GM18867 (cell line): ENCODE results near the gene NSDHL.
"Not testable (repeated sequence)": the region's sequence is repeated elsewhere in the genome, so short reads cannot be mapped to it uniquely, and the experiment has no call there.

ENCODE experiments used
- ATAC-seq: cut with Tn5 transposase; IDR thresholded peaks from one replicate; pipeline ENCODE4 v1.9.1; 2021; ENCODE audit warnings: mild to moderate bottlenecking, moderate library complexity; ENCODE audit not compliant: unreplicated experiment

Gene NSDHL

GRCh38 chrX:152830312-152831305 is at the start of gene NSDHL, which contains the start of gene CETN2:
NSDHL (plus strand) TSS chrX:152831063; CDS start chrX:152846325, 15,262 bp downstream.
CETN2 (minus strand) TSS chrX:152830757; CDS start chrX:152830710, 47 bp downstream.
- peak; percentile 99 for ATAC-seq

GRCh38 chrX:152787062-152787461 is 43.8 kb upstream of the NSDHL start:
- ATAC-seq, result peak; percentile 94

DNA sequence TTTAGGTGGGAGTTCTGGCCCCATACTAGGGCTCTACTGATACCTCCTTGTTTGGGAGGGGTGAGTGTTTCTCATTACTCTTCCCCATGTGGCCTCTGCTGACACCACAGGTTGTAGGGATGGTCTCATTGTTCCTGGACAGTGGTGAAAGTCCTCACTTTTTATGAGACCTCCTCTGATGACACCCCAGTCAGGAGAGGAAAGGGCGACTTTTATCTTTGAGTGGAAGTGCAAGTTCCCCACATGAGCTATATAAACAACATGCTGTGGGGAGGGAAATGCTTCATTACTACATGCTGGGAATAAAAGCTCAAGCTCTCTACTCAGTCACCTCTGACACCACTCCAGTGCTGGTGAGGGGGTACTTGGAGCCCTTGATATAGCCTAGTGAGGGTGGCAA is 31.9 kb upstream of the NSDHL start:
- no peak for ATAC-seq

DNA sequence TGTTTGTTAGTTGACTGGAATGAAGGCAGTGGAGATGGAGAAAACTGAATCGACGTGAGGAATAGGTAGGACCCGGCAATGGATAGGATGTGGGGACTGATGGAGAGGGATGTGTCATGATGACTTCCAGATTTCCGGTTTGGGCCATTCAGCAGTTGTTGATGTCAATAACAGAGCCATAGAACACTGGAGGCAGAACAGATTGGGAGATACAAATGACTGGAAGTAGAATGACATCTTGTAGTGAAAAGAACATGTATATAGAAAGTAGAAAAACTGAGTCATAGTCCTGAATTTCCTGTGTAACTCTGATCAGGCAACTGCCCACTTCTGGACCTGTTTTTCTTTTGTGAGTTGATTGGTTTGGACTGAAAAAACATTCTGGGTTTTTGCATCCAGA is 24.8 kb upstream of the NSDHL start:
- no peak for ATAC-seq

- no peak for ATAC-seq
Observed at GRCh38 chrX:152810403-152810802, 20.5 kb upstream of the NSDHL start.

DNA sequence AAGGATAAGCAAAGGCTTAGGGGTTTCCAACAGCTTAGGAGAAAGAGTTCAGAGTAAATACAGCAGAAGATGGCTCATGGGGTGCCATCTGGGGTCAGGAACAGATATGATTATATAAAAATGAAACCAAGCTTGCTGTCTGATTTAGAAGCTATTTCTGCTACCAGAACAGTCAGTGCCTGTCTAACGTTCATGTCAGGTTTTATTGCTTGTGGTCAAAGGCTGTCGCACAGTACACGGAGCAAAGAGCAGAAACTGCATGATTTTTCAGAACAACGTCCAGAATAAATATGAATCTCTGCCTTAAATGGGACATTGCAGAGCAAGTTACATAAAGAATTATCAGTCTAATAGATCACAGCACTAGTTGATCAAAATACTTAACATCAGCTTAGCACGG is 17.7 kb upstream of the NSDHL start:
- ATAC-seq, result no peak

DNA sequence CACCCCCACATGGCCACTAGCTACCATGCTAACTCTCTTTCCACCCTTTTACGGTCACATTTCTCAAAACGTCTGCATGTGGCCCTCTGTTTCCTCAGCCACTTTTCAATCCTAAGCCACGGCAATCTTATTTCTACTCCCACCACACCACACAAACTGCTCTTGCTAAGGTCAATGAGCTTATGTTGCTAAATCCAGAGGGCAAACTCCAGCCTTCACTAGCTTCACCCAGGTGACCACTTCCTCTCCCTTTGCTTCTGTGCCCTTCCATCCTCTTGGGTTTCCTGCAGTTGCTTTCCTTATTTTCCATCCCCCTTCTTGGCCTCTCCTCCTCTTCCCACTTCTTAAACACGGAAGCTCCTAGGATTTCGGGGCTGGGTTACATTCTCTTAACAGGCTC is 16.8 kb upstream of the NSDHL start:
- no peak for ATAC-seq

- no peak for ATAC-seq
Observed at GRCh38 chrX:152817078-152817764, 13.6 kb upstream of the NSDHL start.

DNA sequence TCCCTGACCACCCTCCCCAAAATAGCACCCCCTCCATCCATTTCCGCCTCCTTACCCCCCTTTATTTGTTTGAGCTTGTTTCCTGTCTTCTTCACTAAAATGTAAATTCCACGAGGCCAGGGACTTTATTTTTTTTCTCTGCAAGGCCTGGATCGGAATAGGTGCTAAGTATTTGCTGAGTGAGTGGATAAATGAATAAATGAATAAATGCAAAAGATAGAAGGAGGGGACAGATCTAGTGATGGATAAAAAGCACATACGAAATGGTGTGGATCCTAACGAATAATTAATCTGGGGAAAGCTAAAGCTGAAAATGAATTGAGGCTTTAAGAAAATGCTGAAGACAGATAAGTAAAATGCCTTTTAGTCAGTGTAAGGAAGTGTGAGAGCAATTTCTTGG is 12.5 kb upstream of the NSDHL start:
- ATAC-seq, result no peak

GRCh38 chrX:152819266-152819665 is 11.6 kb upstream of the NSDHL start:
- ATAC-seq, result no peak

DNA sequence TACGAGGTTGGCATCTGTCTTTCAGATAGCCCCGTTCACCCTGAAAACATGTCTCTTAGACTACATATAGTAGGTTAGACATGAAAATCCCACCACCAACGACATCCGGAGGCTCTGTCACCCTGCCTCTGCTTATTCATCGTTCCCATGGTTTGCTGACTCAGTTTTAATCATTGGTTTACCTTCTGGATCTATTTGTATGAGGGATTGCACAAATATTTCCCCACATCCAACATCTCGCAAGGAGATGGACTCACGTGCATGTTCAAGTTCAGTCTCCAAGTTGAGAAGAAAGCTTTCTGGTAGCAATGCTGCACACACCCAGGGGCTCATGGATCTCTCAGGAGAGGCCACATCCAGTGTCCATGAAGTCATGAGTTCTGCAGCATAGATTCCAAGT is 11.1 kb upstream of the NSDHL start:
- no peak for ATAC-seq

- peak; percentile 66 for ATAC-seq
Observed at GRCh38 chrX:152821145-152821765, 9.6 kb upstream of the NSDHL start.

GRCh38 chrX:152822383-152823086 is 8.3 kb upstream of the NSDHL start:
- ATAC-seq, result no peak

DNA sequence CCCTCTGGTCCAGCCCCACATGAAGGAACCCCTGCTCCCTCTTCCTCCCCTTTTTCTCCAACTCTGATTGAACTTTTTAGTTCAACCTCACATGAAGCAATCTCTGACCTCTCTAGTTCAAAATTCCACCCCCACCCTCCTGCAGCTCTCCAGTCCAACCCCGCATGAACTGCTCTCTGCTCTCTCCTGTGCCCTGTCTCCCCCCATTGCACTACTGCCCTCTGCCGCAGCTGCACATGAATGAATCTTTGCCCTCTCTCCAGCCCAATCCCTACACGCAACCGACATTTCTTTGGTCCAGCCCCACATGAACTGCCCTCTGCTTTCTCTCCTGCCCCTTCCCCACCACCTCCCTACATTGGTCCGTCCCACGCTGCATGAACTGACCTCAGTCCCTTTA is 7.2 kb upstream of the NSDHL start:
- no peak for ATAC-seq

GRCh38 chrX:152824841-152825374 is 6.0 kb upstream of the NSDHL start:
- no peak for ATAC-seq

- ATAC-seq, result no peak
Observed at GRCh38 chrX:152831391-152831790, 528 bp downstream of the NSDHL start.

GRCh38 chrX:152832520-152832919 is 1.7 kb downstream of the NSDHL start:
- no peak for ATAC-seq

DNA sequence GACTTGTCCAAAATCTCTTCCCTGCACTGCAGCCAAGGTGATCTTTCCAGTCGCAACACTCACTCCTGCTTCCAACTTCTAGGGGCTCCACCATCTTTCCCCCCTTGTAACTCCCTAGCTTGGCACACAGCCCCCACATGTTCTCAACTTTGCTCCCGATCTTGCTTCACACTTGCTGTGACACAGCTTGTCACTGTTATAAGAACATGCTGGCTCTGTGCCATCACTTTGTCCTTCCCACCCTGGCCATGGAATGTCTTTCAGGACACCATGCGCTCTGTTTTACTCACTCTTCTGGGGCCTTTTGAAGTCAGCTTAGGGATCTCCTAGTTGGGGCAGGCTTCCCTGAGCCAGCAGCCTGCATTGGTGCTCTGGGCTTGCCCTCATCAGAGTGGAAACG is 2.5 kb downstream of the NSDHL start:
- no peak for ATAC-seq

DNA sequence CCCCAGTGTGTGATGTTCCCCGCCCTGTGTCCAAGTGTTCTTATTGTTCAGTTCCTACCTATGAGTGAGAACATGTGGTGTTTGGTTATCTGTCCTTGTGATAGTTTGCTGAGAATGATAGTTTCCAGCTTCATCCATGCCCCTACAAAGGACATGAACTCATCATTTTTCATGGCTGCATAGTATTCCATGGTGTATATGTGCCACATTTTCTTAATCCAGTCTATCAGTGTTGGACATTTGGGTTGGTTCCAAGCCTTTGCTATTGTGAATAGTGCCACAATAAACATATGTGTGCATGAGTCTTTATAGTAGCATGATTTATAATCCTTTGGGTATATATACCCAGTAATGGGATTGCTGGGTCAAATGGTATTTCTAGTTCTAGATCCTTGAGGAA is 4.6 kb downstream of the NSDHL start:
- not testable (repeated sequence) for ATAC-seq

GRCh38 chrX:152842772-152843338 is 12.0 kb downstream of the NSDHL start:
- ATAC-seq, result no peak
